HG03460 (cell line): Measurements from ENCODE around the gene ARL8B.
A peak's percentile ranks its signal among the peaks of the same experiment; 100 is the strongest.

Experiments
- ATAC-seq: cut with Tn5 transposase; IDR thresholded peaks from one replicate; pipeline ENCODE4 v1.9.1; 2021; ENCODE audit not compliant: unreplicated experiment

ARL8B gene

GRCh38 chr3:5205165-5205941, 83.3 kb downstream of the ARL8B start:
- ATAC-seq: peak; percentile 99

GRCh38 chr3:5210926-5211325, 88.8 kb downstream of the ARL8B start:
- ATAC-seq: no peak

- ATAC-seq: no peak
Observed at GRCh38 chr3:5212628-5213573, 90.8 kb downstream of the ARL8B start.

GRCh38 chr3:5213574-5213966, 91.5 kb downstream of the ARL8B start:
- ATAC-seq: no peak

- ATAC-seq: no peak
Observed at GRCh38 chr3:5214352-5214751, 92.3 kb downstream of the ARL8B start.

GRCh38 chr3:5217824-5218595, 95.9 kb downstream of the ARL8B start:
- ATAC-seq: no peak

GRCh38 chr3:5218815-5219214, 96.7 kb downstream of the ARL8B start:
- no peak for ATAC-seq

- ATAC-seq: no peak
Observed at GRCh38 chr3:5219216-5219615, 97.1 kb downstream of the ARL8B start.

GRCh38 chr3:5220193-5220592, 98.1 kb downstream of the ARL8B start:
- no peak for ATAC-seq

- no peak for ATAC-seq
Observed at GRCh38 chr3:5220667-5221431, 98.8 kb downstream of the ARL8B start.

GRCh38 chr3:5221701-5222100, 99.6 kb downstream of the ARL8B start:
- no peak for ATAC-seq

GRCh38 chr3:5222283-5223005, 100.4 kb downstream of the ARL8B start:
- no peak for ATAC-seq

- ATAC-seq: no peak
Observed at GRCh38 chr3:5226783-5227182, 104.7 kb downstream of the ARL8B start.

GRCh38 chr3:5227812-5228211, 105.7 kb downstream of the ARL8B start:
- no peak for ATAC-seq

GRCh38 chr3:5229414-5229813, 107.3 kb downstream of the ARL8B start:
- ATAC-seq: no peak
